ENCODE measurements around the gene GRIP2.

The GRIP2 gene

GRCh38 chr3:14448756-14449727 lies 91.1 kb downstream of the GRIP2 start:
- DNase-seq, result no peak

GRCh38 chr3:14448063-14448462 lies 92.1 kb downstream of the GRIP2 start:
- DNase-seq, result no peak

GRCh38 chr3:14446988-14447570 lies 93.1 kb downstream of the GRIP2 start:
- DNase-seq, result no peak

GRCh38 chr3:14445773-14446172 lies 94.4 kb downstream of the GRIP2 start:
- DNase-seq, result no peak

- DNase-seq, result no peak
Observed at GRCh38 chr3:14444380-14444779, 95.8 kb downstream of the GRIP2 start.

- no peak for DNase-seq
Observed at GRCh38 chr3:14441920-14442300, 98.2 kb downstream of the GRIP2 start.

GRCh38 chr3:14441240-14441919 lies 98.8 kb downstream of the GRIP2 start:
- no peak for DNase-seq

- DNase-seq, result peak; percentile 50
Observed at GRCh38 chr3:14440531-14441239, 99.5 kb downstream of the GRIP2 start.

- no peak for DNase-seq
Observed at GRCh38 chr3:14440168-14440518, 100.0 kb downstream of the GRIP2 start.

- peak; percentile 54 for DNase-seq
Observed at GRCh38 chr3:14439501-14440167, 100.5 kb downstream of the GRIP2 start.
